ENCODE results near the gene GABRR3. TPM values are rescaled to one million over a fixed set of nuclear protein-coding genes. Genes with fewer than 3 reads are reported as not detected.

Gene GABRR3
- total RNA-seq, 1 experiment from 2014 or later = not detected

GRCh38 chr3:98056035-98056434 is 20.9 kb upstream of the GABRR3 start:
- intact Hi-C loops (cut with micrococcal nuclease; ENCODE audit: unreplicated experiment) = no loop called here

GRCh38 chr3:98049271-98049670 is 14.2 kb upstream of the GABRR3 start:
- H3K9me3 Mint-ChIP-seq (ENCODE audit: unreplicated experiment) = no peaks in the 10 kb centered on the region
- DNase-seq = no peak
- H3K36me3 ChIP-seq (ENCODE audit: control insufficient read depth, insufficient read depth, low read length) = no peaks in the 10 kb centered on the region
- H3K4me3 Mint-ChIP-seq (ENCODE audit: unreplicated experiment) = no peak overlapping the region
- no TSS peak for BruUV-seq (replicated peaks)
- H3K36me3 Mint-ChIP-seq (ENCODE audit: insufficient read depth, unreplicated experiment) = no peaks in the 10 kb centered on the region
- no peaks in the 10 kb centered on the region for H3K4me1 ChIP-seq
- CTCF ChIA-PET = no interaction called here
- TF ChIP-seq, protein P1, sequence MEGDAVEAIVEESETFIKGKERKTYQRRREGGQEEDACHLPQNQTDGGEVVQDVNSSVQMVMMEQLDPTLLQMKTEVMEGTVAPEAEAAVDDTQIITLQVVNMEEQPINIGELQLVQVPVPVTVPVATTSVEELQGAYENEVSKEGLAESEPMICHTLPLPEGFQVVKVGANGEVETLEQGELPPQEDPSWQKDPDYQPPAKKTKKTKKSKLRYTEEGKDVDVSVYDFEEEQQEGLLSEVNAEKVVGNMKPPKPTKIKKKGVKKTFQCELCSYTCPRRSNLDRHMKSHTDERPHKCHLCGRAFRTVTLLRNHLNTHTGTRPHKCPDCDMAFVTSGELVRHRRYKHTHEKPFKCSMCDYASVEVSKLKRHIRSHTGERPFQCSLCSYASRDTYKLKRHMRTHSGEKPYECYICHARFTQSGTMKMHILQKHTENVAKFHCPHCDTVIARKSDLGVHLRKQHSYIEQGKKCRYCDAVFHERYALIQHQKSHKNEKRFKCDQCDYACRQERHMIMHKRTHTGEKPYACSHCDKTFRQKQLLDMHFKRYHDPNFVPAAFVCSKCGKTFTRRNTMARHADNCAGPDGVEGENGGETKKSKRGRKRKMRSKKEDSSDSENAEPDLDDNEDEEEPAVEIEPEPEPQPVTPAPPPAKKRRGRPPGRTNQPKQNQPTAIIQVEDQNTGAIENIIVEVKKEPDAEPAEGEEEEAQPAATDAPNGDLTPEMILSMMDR (IDR thresholded peaks at IDR 0.05; ENCODE audit: insufficient read depth in 1 of 2, low read depth in 1 of 2, low read length in 1 of 2, severe bottlenecking in 1 of 2, unreplicated experiment in 1 of 2) = no peak
- POLR2A ChIA-PET = no interaction called here
- H3K27me3 ChIP-seq (replicated peaks; ENCODE audit: control insufficient read depth, insufficient read depth, low read length) = no peaks in the 10 kb centered on the region
- no peak overlapping the region for H3K27ac Mint-ChIP-seq (ENCODE audit: unreplicated experiment)
- no peaks in the 10 kb centered on the region for H3K27me3 Mint-ChIP-seq (ENCODE audit: insufficient read depth, unreplicated experiment)
- no peaks in the 10 kb centered on the region for H3K9me3 ChIP-seq
- H3K4me1 Mint-ChIP-seq (ENCODE audit: low read depth, unreplicated experiment) = no peaks in the 10 kb centered on the region
- H3K4me3 ChIP-seq (ENCODE audit: low read depth, low read length) = no peak overlapping the region
- intact Hi-C loops (cut with micrococcal nuclease; ENCODE audit: unreplicated experiment) = no loop called here

More at GRCh38 chr3:98056035-98056434, 20.9 kb upstream of the GABRR3 start:
- Histone ChIP-seq H3K9me3 (no peaks in the 10 kb centered on the region), H3K4me3 (ENCODE audit: low read depth, low read length) (no peak overlapping the region), H3K36me3 (ENCODE audit: control insufficient read depth, insufficient read depth, low read length) (no peaks in the 10 kb centered on the region), H3K4me1 (0 out of 2 replicates have a peak, but pooled peaks cover 7% of the 10 kb centered on the region), H3K27me3 (replicated peaks; ENCODE audit: control insufficient read depth, insufficient read depth, low read length) (no peaks in the 10 kb centered on the region)
- POLR2A ChIA-PET = no interaction called here
- H3K36me3 Mint-ChIP-seq (ENCODE audit: insufficient read depth, unreplicated experiment) = no peaks in the 10 kb centered on the region
- no peaks in the 10 kb centered on the region for H3K9me3 Mint-ChIP-seq (ENCODE audit: unreplicated experiment)
- no peak for DNase-seq
- no peak overlapping the region for H3K4me3 Mint-ChIP-seq (ENCODE audit: unreplicated experiment)
- peaks cover 11% of the 10 kb centered on the region for H3K4me1 Mint-ChIP-seq (ENCODE audit: low read depth, unreplicated experiment)
- no TSS peak for BruUV-seq (replicated peaks)
- H3K27ac Mint-ChIP-seq (ENCODE audit: unreplicated experiment) = no peak overlapping the region
- TF ChIP-seq, protein P1 (IDR thresholded peaks at IDR 0.05; ENCODE audit: insufficient read depth in 1 of 2, low read depth in 1 of 2, low read length in 1 of 2, severe bottlenecking in 1 of 2, unreplicated experiment in 1 of 2) = no peak
- CTCF ChIA-PET = no interaction called here
- peaks cover 3% of the 10 kb centered on the region for H3K27me3 Mint-ChIP-seq (ENCODE audit: insufficient read depth, unreplicated experiment)

- no peak for DNase-seq
- no peaks in the 10 kb centered on the region for H3K4me1 Mint-ChIP-seq (ENCODE audit: low read depth, unreplicated experiment)
- Histone ChIP-seq H3K4me3 (ENCODE audit: low read depth, low read length) (no peak overlapping the region), H3K9me3 (no peaks in the 10 kb centered on the region), H3K4me1 (no peaks in the 10 kb centered on the region), H3K36me3 (ENCODE audit: control insufficient read depth, insufficient read depth, low read length) (no peaks in the 10 kb centered on the region), H3K27me3 (replicated peaks; ENCODE audit: control insufficient read depth, insufficient read depth, low read length) (no peaks in the 10 kb centered on the region)
- no TSS peak for BruUV-seq (replicated peaks)
- no peaks in the 10 kb centered on the region for H3K27me3 Mint-ChIP-seq (ENCODE audit: insufficient read depth, unreplicated experiment)
- CTCF ChIA-PET = interaction anchor here (0.6 kb wide), 1 partner anchor 1251 kb away, joined by 3 read pairs; no protein-coding TSS in a partner anchor
- POLR2A ChIA-PET = no interaction called here
- no peak overlapping the region for H3K4me3 Mint-ChIP-seq (ENCODE audit: unreplicated experiment)
- H3K27ac Mint-ChIP-seq (ENCODE audit: unreplicated experiment) = no peak overlapping the region
- TF ChIP-seq, protein P1 (IDR thresholded peaks at IDR 0.05; ENCODE audit: insufficient read depth in 1 of 2, low read depth in 1 of 2, low read length in 1 of 2, severe bottlenecking in 1 of 2, unreplicated experiment in 1 of 2) = no peak
- no peaks in the 10 kb centered on the region for H3K36me3 Mint-ChIP-seq (ENCODE audit: insufficient read depth, unreplicated experiment)
- no peaks in the 10 kb centered on the region for H3K9me3 Mint-ChIP-seq (ENCODE audit: unreplicated experiment)
- intact Hi-C loops (cut with micrococcal nuclease; ENCODE audit: unreplicated experiment) = no loop called here
Measured at GRCh38 chr3:98048586-98048985, 13.5 kb upstream of the GABRR3 start.

Data from Caco-2 (cell line).